ENCODE results near the gene FRMD3.
A peak's percentile ranks its signal among the peaks of the same experiment; 100 is the strongest.

FRMD3 gene

GRCh38 chr9:83323148-83323547 lies 215.1 kb downstream of the FRMD3 start:
- H3K4me3 ChIP-seq (ENCODE audit: low read depth, low read length): no peak overlapping the region

DNA sequence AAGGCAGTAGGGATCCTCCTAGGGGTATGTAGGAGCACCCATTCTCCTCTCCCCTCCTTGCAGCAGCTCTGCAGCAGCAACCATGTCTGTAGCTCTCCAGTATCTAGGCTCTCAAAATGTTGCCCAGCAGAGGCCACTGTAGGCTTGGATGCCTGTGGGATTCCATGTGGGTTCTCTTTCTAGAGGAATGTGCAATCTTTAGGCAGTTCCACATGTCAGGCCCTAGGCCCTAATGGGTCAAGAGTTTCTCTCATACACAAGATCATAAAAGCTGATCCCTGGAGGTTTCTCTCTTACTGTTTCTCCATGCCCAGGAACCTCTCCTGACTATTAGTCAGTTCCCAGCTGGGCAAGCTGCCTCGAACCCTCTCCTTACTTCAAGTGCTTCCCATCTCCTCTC lies 215.8 kb downstream of the FRMD3 start:
- TF ChIP-seq CTCF (IDR thresholded peaks at IDR 0.05; ENCODE audit: low read depth, low read length) (no peak), POLR2A (IDR thresholded peaks at IDR 0.05; ENCODE audit: extremely low read depth, insufficient read length) (no peak), MYC (IDR thresholded peaks at IDR 0.05; ENCODE audit: low read depth, low read length) (no peak)
- TF ChIP-seq, protein P1, sequence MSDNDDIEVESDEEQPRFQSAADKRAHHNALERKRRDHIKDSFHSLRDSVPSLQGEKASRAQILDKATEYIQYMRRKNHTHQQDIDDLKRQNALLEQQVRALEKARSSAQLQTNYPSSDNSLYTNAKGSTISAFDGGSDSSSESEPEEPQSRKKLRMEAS (IDR thresholded peaks at IDR 0.05; ENCODE audit: low read depth, low read length): no peak
- no peak overlapping the region for H3K4me3 ChIP-seq (ENCODE audit: low read depth, low read length)
- DNase-seq (ENCODE audit: low read depth): no peak

More at GRCh38 chr9:83323148-83323547, 215.1 kb downstream of the FRMD3 start:
- no peak for DNase-seq (ENCODE audit: low read depth)
- TF ChIP-seq, protein P1 (IDR thresholded peaks at IDR 0.05; ENCODE audit: low read depth, low read length): no peak
- TF ChIP-seq MYC (IDR thresholded peaks at IDR 0.05; ENCODE audit: low read depth, low read length) (no peak), POLR2A (IDR thresholded peaks at IDR 0.05; ENCODE audit: extremely low read depth, insufficient read length) (no peak), CTCF (IDR thresholded peaks at IDR 0.05; ENCODE audit: low read depth, low read length) (no peak)

GRCh38 chr9:83317244-83317643 lies 221.0 kb downstream of the FRMD3 start:
- TF ChIP-seq POLR2A (IDR thresholded peaks at IDR 0.05; ENCODE audit: extremely low read depth, insufficient read length) (no peak), CTCF (IDR thresholded peaks at IDR 0.05; ENCODE audit: low read depth, low read length) (no peak), MYC (IDR thresholded peaks at IDR 0.05; ENCODE audit: low read depth, low read length) (no peak)
- TF ChIP-seq, protein P1 (IDR thresholded peaks at IDR 0.05; ENCODE audit: low read depth, low read length): no peak
- H3K4me3 ChIP-seq (ENCODE audit: low read depth, low read length): no peak overlapping the region
- no peak for DNase-seq (ENCODE audit: low read depth)

DNA sequence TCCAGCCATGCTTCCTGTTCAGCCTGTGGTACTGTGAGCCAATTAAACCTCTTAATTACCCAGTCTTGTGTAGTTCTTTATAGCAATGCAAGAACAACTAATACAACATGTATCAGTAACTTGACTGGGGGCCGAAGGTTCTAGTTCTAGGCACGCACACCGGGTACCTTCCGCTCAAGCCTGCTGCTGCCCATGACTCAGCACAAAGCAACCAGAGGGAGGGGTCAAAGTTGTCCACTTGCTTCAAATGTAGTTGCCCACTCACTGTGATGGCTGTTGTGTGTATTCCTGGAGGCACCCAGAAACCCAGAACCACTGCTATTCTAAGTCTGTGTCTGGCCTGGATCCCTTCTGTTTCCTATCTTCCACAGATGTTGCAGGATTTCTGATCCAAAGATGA lies 222.6 kb downstream of the FRMD3 start:
- no peak overlapping the region for H3K4me3 ChIP-seq (ENCODE audit: low read depth, low read length)
- no peak for TF ChIP-seq CTCF (IDR thresholded peaks at IDR 0.05; ENCODE audit: low read depth, low read length)
- no peak for TF ChIP-seq POLR2A (IDR thresholded peaks at IDR 0.05; ENCODE audit: extremely low read depth, insufficient read length)
- DNase-seq (ENCODE audit: low read depth): peak; percentile 4

DNA sequence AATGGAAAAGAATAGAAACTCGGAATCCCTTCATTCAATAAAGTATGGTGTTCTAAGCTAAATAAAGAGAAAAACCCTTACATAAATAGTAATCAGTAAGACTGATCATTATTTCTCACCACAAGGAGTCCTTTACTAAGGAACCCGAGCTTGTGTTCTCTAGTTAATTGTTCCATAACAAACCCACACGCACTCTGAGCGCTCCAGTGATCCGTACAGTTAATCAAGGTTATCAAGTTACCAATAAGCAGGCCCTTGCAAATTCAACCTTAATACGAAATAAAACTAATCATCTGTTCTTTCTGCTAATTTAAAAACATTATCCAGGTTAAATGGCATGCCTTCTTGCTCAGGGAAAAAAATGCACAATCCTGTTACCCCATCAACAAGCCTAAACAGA lies 224.4 kb downstream of the FRMD3 start:
- no peak overlapping the region for H3K4me3 ChIP-seq (ENCODE audit: low read depth, low read length)
- TF ChIP-seq MYC (IDR thresholded peaks at IDR 0.05; ENCODE audit: low read depth, low read length) (no peak), CTCF (IDR thresholded peaks at IDR 0.05; ENCODE audit: low read depth, low read length) (no peak), POLR2A (IDR thresholded peaks at IDR 0.05; ENCODE audit: extremely low read depth, insufficient read length) (no peak)
- TF ChIP-seq, protein P1 (IDR thresholded peaks at IDR 0.05; ENCODE audit: low read depth, low read length): no peak
- no peak for DNase-seq (ENCODE audit: low read depth)

- no peak for DNase-seq (ENCODE audit: low read depth)
- no peak overlapping the region for H3K4me3 ChIP-seq (ENCODE audit: low read depth, low read length)
- TF ChIP-seq, protein P1 (IDR thresholded peaks at IDR 0.05; ENCODE audit: low read depth, low read length): no peak
- TF ChIP-seq MYC (IDR thresholded peaks at IDR 0.05; ENCODE audit: low read depth, low read length): no peak
- TF ChIP-seq POLR2A (IDR thresholded peaks at IDR 0.05; ENCODE audit: extremely low read depth, insufficient read length): no peak
- no peak for TF ChIP-seq CTCF (IDR thresholded peaks at IDR 0.05; ENCODE audit: low read depth, low read length)
These were observed 225.7 kb downstream of the FRMD3 start for GRCh38 chr9:83312537-83312936.

Data from NB4 (cell line).